ENCODE data around the gene BORCS5. TPM values are rescaled to one million over a fixed set of nuclear protein-coding genes. Genes with fewer than 3 reads are reported as not detected.

Gene BORCS5
- total RNA-seq, 4 donors from 2014 or later, result 8.3 to 22.7 (median 15.3) TPM

DNA sequence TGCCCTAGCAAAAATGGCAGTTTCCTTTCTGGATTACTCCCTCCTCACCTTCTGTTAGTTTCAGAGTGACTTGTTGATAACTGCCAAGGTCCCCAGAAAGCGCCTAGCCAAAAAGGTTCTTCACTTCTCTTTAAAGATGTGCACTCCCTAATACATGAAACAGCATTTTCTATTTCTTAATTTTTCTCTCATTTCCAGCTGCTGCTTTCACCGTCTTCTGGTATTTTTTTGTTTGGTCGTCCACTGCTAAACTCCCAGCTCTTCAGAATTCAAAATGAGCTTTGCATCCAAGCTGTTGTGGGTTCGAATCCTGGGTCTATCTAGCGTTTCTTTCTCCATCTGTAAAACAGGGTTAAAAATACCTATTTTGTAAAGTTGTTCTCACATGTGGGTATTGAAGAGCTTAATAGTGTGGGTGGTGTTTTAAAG is 397 bp upstream of the BORCS5 start:
- TF ChIP-seq POLR2A (IDR thresholded peaks at IDR 0.05) (no peak), CTCF (IDR thresholded peaks at IDR 0.05) (no peak)

DNA sequence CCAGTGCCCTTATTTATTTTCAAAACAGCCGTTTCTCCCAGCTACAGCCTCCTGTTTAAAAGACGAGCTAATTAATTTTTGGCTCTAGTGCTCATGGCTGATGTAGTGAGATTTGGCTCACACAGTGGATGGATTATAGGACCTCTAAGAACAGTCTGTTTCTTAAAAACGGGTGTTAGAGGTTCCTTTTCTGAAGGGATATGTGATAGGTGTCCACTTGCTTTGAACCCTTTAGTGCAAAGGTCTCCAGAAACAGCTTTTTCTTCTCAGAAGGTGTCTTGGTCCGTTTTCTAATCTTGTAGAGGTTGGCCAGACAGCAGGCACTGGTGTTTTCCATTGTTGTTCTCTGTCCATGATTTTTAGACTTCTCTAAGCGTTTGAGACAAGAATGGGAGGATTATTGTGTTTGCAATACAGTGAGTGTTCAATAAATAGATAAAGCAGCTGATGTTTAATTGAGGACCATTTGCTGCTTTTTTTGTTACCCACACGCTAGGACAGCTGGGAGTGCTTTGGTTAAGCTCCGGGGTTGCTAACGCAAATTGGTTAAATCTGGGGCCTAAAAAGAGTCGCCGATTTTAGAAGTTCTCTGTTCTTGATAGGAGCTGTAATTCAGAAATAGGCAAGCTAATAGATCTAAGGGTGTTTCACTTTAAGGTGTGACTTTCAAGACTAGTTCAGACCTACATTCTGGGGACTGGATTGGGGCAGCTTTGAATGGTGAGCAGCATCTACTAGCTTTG is 1.0 kb downstream of the BORCS5 start:
- H3K4me1 ChIP-seq, result peaks cover 0 to 13% (median 5%) of the 10 kb centered on the region in 4 donors
- H3K4me3 ChIP-seq, result peak overlapping the region; percentile 63 to 77 (median 71)
- H3K27me3 ChIP-seq, result no peaks in the 10 kb centered on the region
- no peaks in the 10 kb centered on the region for H3K9me3 ChIP-seq
- DNase-seq, result no peak
- H3K27ac ChIP-seq, result peak overlapping the region; percentile 94 to 97 (median 96)
- TF ChIP-seq POLR2A (IDR thresholded peaks at IDR 0.05) (no peak), CTCF (IDR thresholded peaks at IDR 0.05) (no peak)
- H3K36me3 ChIP-seq, result no peaks in the 10 kb centered on the region

More for the DNA sequence above, 397 bp upstream of the BORCS5 start:
- peak overlapping the region; percentile 94 to 97 (median 96) for H3K27ac ChIP-seq
- no peaks in the 10 kb centered on the region for H3K27me3 ChIP-seq
- no peak for DNase-seq
- no peaks in the 10 kb centered on the region for H3K36me3 ChIP-seq
- H3K4me3 ChIP-seq, result peak overlapping the region; percentile 63 to 77 (median 71)
- no peaks in the 10 kb centered on the region for H3K9me3 ChIP-seq
- peaks cover 0 to 13% (median 5%) of the 10 kb centered on the region in 4 donors for H3K4me1 ChIP-seq

GRCh38 chr12:12358528-12358927 is 1.6 kb downstream of the BORCS5 start:
- no peak for DNase-seq
- peak overlapping the region in 2 of 4 donors; percentile 73 to 77 for H3K4me3 ChIP-seq
- TF ChIP-seq POLR2A (IDR thresholded peaks at IDR 0.05) (no peak), CTCF (IDR thresholded peaks at IDR 0.05) (no peak)
- H3K4me1 ChIP-seq, result peaks cover 0 to 13% (median 5%) of the 10 kb centered on the region in 4 donors
- H3K27me3 ChIP-seq, result no peaks in the 10 kb centered on the region
- no peaks in the 10 kb centered on the region for H3K9me3 ChIP-seq
- H3K27ac ChIP-seq, result peak overlapping the region; percentile 94 to 97 (median 96)
- H3K36me3 ChIP-seq, result no peaks in the 10 kb centered on the region

GRCh38 chr12:12364787-12365445 is 8.0 kb downstream of the BORCS5 start:
- Histone ChIP-seq H3K4me1 (no peaks in the 10 kb centered on the region), H3K36me3 (no peaks in the 10 kb centered on the region), H3K27me3 (no peaks in the 10 kb centered on the region), H3K4me3 (no peak overlapping the region), H3K9me3 (no peaks in the 10 kb centered on the region), H3K27ac (no peak overlapping the region)
- no peak for TF ChIP-seq POLR2A (IDR thresholded peaks at IDR 0.05)
- TF ChIP-seq CTCF (IDR thresholded peaks at IDR 0.05), result no peak
- DNase-seq, result no peak

- no peak for TF ChIP-seq CTCF (IDR thresholded peaks at IDR 0.05)
- H3K27me3 ChIP-seq, result no peaks in the 10 kb centered on the region
- H3K4me3 ChIP-seq, result no peak overlapping the region
- H3K4me1 ChIP-seq, result no peaks in the 10 kb centered on the region
- DNase-seq, result no peak
- no peaks in the 10 kb centered on the region for H3K9me3 ChIP-seq
- no peak overlapping the region for H3K27ac ChIP-seq
- H3K36me3 ChIP-seq, result no peaks in the 10 kb centered on the region
Measured at GRCh38 chr12:12365446-12365802, 8.5 kb downstream of the BORCS5 start.
